Measurements from ENCODE around the gene UFD1. TPM values are rescaled to one million over a fixed set of nuclear protein-coding genes. Genes with fewer than 3 reads are reported as not detected.

The UFD1 gene
- total RNA-seq, 2 experiments from 2014 or later = 88.1 to 90.1 TPM

- CTCF ChIA-PET = no interaction called here
- POLR2A ChIA-PET = no interaction called here
Measured at GRCh38 chr22:19498154-19498865, 19.3 kb upstream of the UFD1 start.

- ChIA-PET CTCF (no interaction called here), POLR2A (no interaction called here)
Measured at GRCh38 chr22:19497245-19497644, 18.3 kb upstream of the UFD1 start.

- POLR2A ChIA-PET = no interaction called here
- CTCF ChIA-PET = no interaction called here
Measured at GRCh38 chr22:19496324-19496630, 17.3 kb upstream of the UFD1 start.

GRCh38 chr22:19495562-19496323, 16.8 kb upstream of the UFD1 start:
- ChIA-PET POLR2A (no interaction called here), CTCF (no interaction called here)

GRCh38 chr22:19494676-19495173, 15.7 kb upstream of the UFD1 start:
- ChIA-PET CTCF (no interaction called here), POLR2A (no interaction called here)

- CTCF ChIA-PET = no interaction called here
- POLR2A ChIA-PET = no interaction called here
Measured at GRCh38 chr22:19494001-19494560, 15.1 kb upstream of the UFD1 start.

- ChIA-PET CTCF (interaction anchor here (1.0 kb wide), 1 partner anchor 137 kb away, joined by 3 read pairs; no protein-coding TSS in a partner anchor), POLR2A (interaction anchor here (0.7 kb wide), 1 partner anchor 53 kb away, joined by 4 read pairs; no protein-coding TSS in a partner anchor)
Measured at GRCh38 chr22:19492504-19493174, 13.6 kb upstream of the UFD1 start.

- POLR2A ChIA-PET = no interaction called here
- CTCF ChIA-PET = interaction anchor here (1.7 kb wide), 1 partner anchor 17 kb away, joined by 3 read pairs; no protein-coding TSS in a partner anchor
Measured at GRCh38 chr22:19490628-19491230, 11.7 kb upstream of the UFD1 start.

GRCh38 chr22:19488884-19489843, 10.2 kb upstream of the UFD1 start:
- POLR2A ChIA-PET = no interaction called here

GRCh38 chr22:19488285-19488684, 9.3 kb upstream of the UFD1 start:
- ChIA-PET POLR2A (interaction anchor here (0.7 kb wide), 1 partner anchor 118 kb away, joined by 7 read pairs; no protein-coding TSS in a partner anchor), CTCF (no interaction called here)

More at GRCh38 chr22:19488884-19489843, 10.2 kb upstream of the UFD1 start:
- CTCF ChIA-PET = interaction anchor here (1.7 kb wide), 1 partner anchor 15 kb away, joined by 3 read pairs; no protein-coding TSS in a partner anchor

- CTCF ChIA-PET = interaction anchor here (0.5 kb wide), 1 partner anchor 562 kb away, joined by 4 read pairs; no protein-coding TSS in a partner anchor
- POLR2A ChIA-PET = no interaction called here
Measured at GRCh38 chr22:19483481-19484244, 4.7 kb upstream of the UFD1 start.

GRCh38 chr22:19482297-19482696, 3.3 kb upstream of the UFD1 start:
- POLR2A ChIA-PET = no interaction called here
- CTCF ChIA-PET = no interaction called here

- CTCF ChIA-PET = no interaction called here
- POLR2A ChIA-PET = no interaction called here
Measured at GRCh38 chr22:19480789-19481188, 1.8 kb upstream of the UFD1 start.

- CTCF ChIA-PET = interaction anchor here (1.2 kb wide), 1 partner anchor 149 kb away, joined by 4 read pairs; no protein-coding TSS in a partner anchor
- POLR2A ChIA-PET = interaction anchor here (0.6 to 0.7 kb wide), 3 partner anchors 303 to 337 kb away, joined by 3 to 4 read pairs (median 3); partner anchors contain the start of gene ESS2
Measured at GRCh38 chr22:19480173-19480568, 1.2 kb upstream of the UFD1 start.

GRCh38 chr22:19479355-19480172, 571 bp upstream of the UFD1 start, which contains the start of gene CDC45:
Gene CDC45 (plus strand): TSS chr22:19479920. CDS start chr22:19479969, 49 bp downstream.
- CTCF ChIA-PET = interaction anchor here (1.2 to 1.7 kb wide), 2 partner anchors 32 to 150 kb away, joined by 4 read pairs; partner anchors contain the start of gene C22orf39
- POLR2A ChIA-PET = interaction anchor here (0.6 to 0.7 kb wide), 4 partner anchors 53 to 336 kb away, joined by 3 to 4 read pairs (median 3); partner anchors contain the start of gene ESS2
